ENCODE data around the gene GPR156. TPM values are rescaled to one million over a fixed set of nuclear protein-coding genes. Genes with fewer than 3 reads are reported as not detected.

Gene GPR156
- total RNA-seq, 1 experiment from 2014 or later = 3.1 TPM

GRCh38 chr3:120162400-120162799 lies 122.6 kb downstream of the GPR156 start:
- H3K4me3 ChIP-seq (ENCODE audit: low read depth, low read length) = no peak overlapping the region
- intact Hi-C loops (cut with micrococcal nuclease; ENCODE audit: unreplicated experiment) = no loop called here
- peaks cover 1% of the 10 kb centered on the region; the same call in 1 of the 2 replicates for H3K36me3 ChIP-seq (ENCODE audit: control insufficient read depth, insufficient read depth, low read length)
- no peak for DNase-seq
- Mint-ChIP-seq H3K27me3 (ENCODE audit: insufficient read depth, unreplicated experiment) (no peaks in the 10 kb centered on the region), H3K9me3 (ENCODE audit: unreplicated experiment) (peaks cover 2% of the 10 kb centered on the region), H3K36me3 (ENCODE audit: insufficient read depth, unreplicated experiment) (peaks cover 6% of the 10 kb centered on the region), H3K4me3 (ENCODE audit: unreplicated experiment) (no peak overlapping the region), H3K27ac (ENCODE audit: unreplicated experiment) (peak overlapping the region; percentile 69), H3K4me1 (ENCODE audit: low read depth, unreplicated experiment) (peaks cover 45% of the 10 kb centered on the region)
- CTCF ChIA-PET = no interaction called here
- POLR2A ChIA-PET = interaction anchor here (2.3 kb wide), 1 partner anchor 67 kb away, joined by 18 read pairs; no protein-coding TSS in a partner anchor
- H3K9me3 ChIP-seq = no peaks in the 10 kb centered on the region
- H3K4me1 ChIP-seq = peaks cover 58% of the 10 kb centered on the region
- BruUV-seq (replicated peaks) = no TSS peak
- H3K27me3 ChIP-seq (replicated peaks; ENCODE audit: control insufficient read depth, insufficient read depth, low read length) = no peaks in the 10 kb centered on the region; the same call in 1 of the 2 replicates
- TF ChIP-seq, protein P1, sequence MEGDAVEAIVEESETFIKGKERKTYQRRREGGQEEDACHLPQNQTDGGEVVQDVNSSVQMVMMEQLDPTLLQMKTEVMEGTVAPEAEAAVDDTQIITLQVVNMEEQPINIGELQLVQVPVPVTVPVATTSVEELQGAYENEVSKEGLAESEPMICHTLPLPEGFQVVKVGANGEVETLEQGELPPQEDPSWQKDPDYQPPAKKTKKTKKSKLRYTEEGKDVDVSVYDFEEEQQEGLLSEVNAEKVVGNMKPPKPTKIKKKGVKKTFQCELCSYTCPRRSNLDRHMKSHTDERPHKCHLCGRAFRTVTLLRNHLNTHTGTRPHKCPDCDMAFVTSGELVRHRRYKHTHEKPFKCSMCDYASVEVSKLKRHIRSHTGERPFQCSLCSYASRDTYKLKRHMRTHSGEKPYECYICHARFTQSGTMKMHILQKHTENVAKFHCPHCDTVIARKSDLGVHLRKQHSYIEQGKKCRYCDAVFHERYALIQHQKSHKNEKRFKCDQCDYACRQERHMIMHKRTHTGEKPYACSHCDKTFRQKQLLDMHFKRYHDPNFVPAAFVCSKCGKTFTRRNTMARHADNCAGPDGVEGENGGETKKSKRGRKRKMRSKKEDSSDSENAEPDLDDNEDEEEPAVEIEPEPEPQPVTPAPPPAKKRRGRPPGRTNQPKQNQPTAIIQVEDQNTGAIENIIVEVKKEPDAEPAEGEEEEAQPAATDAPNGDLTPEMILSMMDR (IDR thresholded peaks at IDR 0.05; ENCODE audit: insufficient read depth in 1 of 2, low read depth in 1 of 2, low read length in 1 of 2, severe bottlenecking in 1 of 2, unreplicated experiment in 1 of 2) = no peak

- H3K4me3 ChIP-seq (ENCODE audit: low read depth, low read length) = no peak overlapping the region
- Mint-ChIP-seq H3K27ac (ENCODE audit: unreplicated experiment) (peak overlapping the region; percentile 69), H3K4me1 (ENCODE audit: low read depth, unreplicated experiment) (peaks cover 50% of the 10 kb centered on the region), H3K9me3 (ENCODE audit: unreplicated experiment) (peaks cover 7% of the 10 kb centered on the region), H3K27me3 (ENCODE audit: insufficient read depth, unreplicated experiment) (no peaks in the 10 kb centered on the region), H3K4me3 (ENCODE audit: unreplicated experiment) (no peak overlapping the region), H3K36me3 (ENCODE audit: insufficient read depth, unreplicated experiment) (peaks cover 6% of the 10 kb centered on the region)
- no peak for DNase-seq
- no peaks in the 10 kb centered on the region; the same call in 1 of the 2 replicates for H3K27me3 ChIP-seq (replicated peaks; ENCODE audit: control insufficient read depth, insufficient read depth, low read length)
- POLR2A ChIA-PET = interaction anchor here (2.3 kb wide), 1 partner anchor 67 kb away, joined by 18 read pairs; no protein-coding TSS in a partner anchor
- no peaks in the 10 kb centered on the region; the same call in 1 of the 2 replicates for H3K9me3 ChIP-seq
- peaks cover 58% of the 10 kb centered on the region for H3K4me1 ChIP-seq
- CTCF ChIA-PET = no interaction called here
- peaks cover 1% of the 10 kb centered on the region; the same call in 1 of the 2 replicates for H3K36me3 ChIP-seq (ENCODE audit: control insufficient read depth, insufficient read depth, low read length)
- no TSS peak for BruUV-seq (replicated peaks)
- TF ChIP-seq, protein P1 (IDR thresholded peaks at IDR 0.05; ENCODE audit: insufficient read depth in 1 of 2, low read depth in 1 of 2, low read length in 1 of 2, severe bottlenecking in 1 of 2, unreplicated experiment in 1 of 2) = no peak
- intact Hi-C loops (cut with micrococcal nuclease; ENCODE audit: unreplicated experiment) = no loop called here
Measured at GRCh38 chr3:120161902-120162301, 123.1 kb downstream of the GPR156 start.

- peaks cover 58% of the 10 kb centered on the region for H3K4me1 ChIP-seq
- intact Hi-C loops (cut with micrococcal nuclease; ENCODE audit: unreplicated experiment) = loop anchor here (1.0 kb wide), 4 partner anchors 13 to 65 kb away; no protein-coding TSS in a partner anchor
- H3K36me3 ChIP-seq (ENCODE audit: control insufficient read depth, insufficient read depth, low read length) = peaks cover 1% of the 10 kb centered on the region; the same call in 1 of the 2 replicates
- peak overlapping the region; percentile 90 for H3K27ac Mint-ChIP-seq (ENCODE audit: unreplicated experiment)
- TF ChIP-seq, protein P1 (IDR thresholded peaks at IDR 0.05; ENCODE audit: insufficient read depth in 1 of 2, low read depth in 1 of 2, low read length in 1 of 2, severe bottlenecking in 1 of 2, unreplicated experiment in 1 of 2) = no peak
- H3K9me3 Mint-ChIP-seq (ENCODE audit: unreplicated experiment) = peaks cover 23% of the 10 kb centered on the region
- H3K4me3 Mint-ChIP-seq (ENCODE audit: unreplicated experiment) = peak overlapping the region; percentile 38
- ChIA-PET CTCF (interaction anchor here (0.8 to 1.2 kb wide), 5 partner anchors 13 to 268 kb away, joined by 3 to 9 read pairs (median 5); no protein-coding TSS in a partner anchor), POLR2A (interaction anchor here (0.5 to 2.1 kb wide), 7 partner anchors 13 to 397 kb away, joined by 3 to 48 read pairs (median 10); no protein-coding TSS in a partner anchor)
- H3K9me3 ChIP-seq = peaks cover 11% of the 10 kb centered on the region
- no peaks in the 10 kb centered on the region for H3K27me3 Mint-ChIP-seq (ENCODE audit: insufficient read depth, unreplicated experiment)
- H3K4me1 Mint-ChIP-seq (ENCODE audit: low read depth, unreplicated experiment) = peaks cover 52% of the 10 kb centered on the region
- H3K27me3 ChIP-seq (replicated peaks; ENCODE audit: control insufficient read depth, insufficient read depth, low read length) = no peaks in the 10 kb centered on the region; the same call in 1 of the 2 replicates
- BruUV-seq (replicated peaks) = no TSS peak
- H3K36me3 Mint-ChIP-seq (ENCODE audit: insufficient read depth, unreplicated experiment) = peaks cover 18% of the 10 kb centered on the region
- peak; percentile 91 to 93 for DNase-seq
- H3K4me3 ChIP-seq (ENCODE audit: low read depth, low read length) = no peak overlapping the region
Measured at GRCh38 chr3:120160050-120160449, 125.0 kb downstream of the GPR156 start.
